GM21737 (cell line): ENCODE measurements around the gene F3.
"Not testable (repeated sequence)": the region's sequence is repeated elsewhere in the genome, so short reads cannot be mapped to it uniquely, and the experiment has no call there.

Source experiments
- ATAC-seq: cut with Tn5 transposase; IDR thresholded peaks from one replicate; pipeline ENCODE4 v1.9.1; 2021; ENCODE audit warnings: mild to moderate bottlenecking, moderate library complexity; ENCODE audit not compliant: unreplicated experiment

F3 gene

GRCh38 chr1:94541246-94542087 is at the start of gene F3:
Gene F3, minus strand, starts transcription at chr1:94541759. Its CDS starts 123 bp downstream, at chr1:94541636.
- peak; percentile 77 for ATAC-seq

GRCh38 chr1:94590203-94591137 is 48.9 kb upstream of the F3 start:
- no peak for ATAC-seq

GRCh38 chr1:94589728-94590127 is 48.2 kb upstream of the F3 start:
- no peak for ATAC-seq

GRCh38 chr1:94582565-94582964 is 41.0 kb upstream of the F3 start:
- ATAC-seq: no peak

- no peak for ATAC-seq
Measured at GRCh38 chr1:94580367-94581115, 39.0 kb upstream of the F3 start.

GRCh38 chr1:94579876-94580294 is 38.3 kb upstream of the F3 start:
- ATAC-seq: no peak

- ATAC-seq: no peak
Measured at GRCh38 chr1:94578856-94579255, 37.3 kb upstream of the F3 start.

GRCh38 chr1:94573917-94574316 is 32.4 kb upstream of the F3 start:
- not testable (repeated sequence) for ATAC-seq

GRCh38 chr1:94572780-94573179 is 31.2 kb upstream of the F3 start:
- no peak for ATAC-seq

- ATAC-seq: not testable (repeated sequence)
Measured at GRCh38 chr1:94570965-94571364, 29.4 kb upstream of the F3 start.

GRCh38 chr1:94568806-94569205 is 27.2 kb upstream of the F3 start:
- not testable (repeated sequence) for ATAC-seq

- ATAC-seq: not testable (repeated sequence)
Measured at GRCh38 chr1:94567975-94568607, 26.5 kb upstream of the F3 start.

- not testable (repeated sequence) for ATAC-seq
Measured at GRCh38 chr1:94566436-94566835, 24.9 kb upstream of the F3 start.

GRCh38 chr1:94565901-94566300 is 24.3 kb upstream of the F3 start:
- no peak for ATAC-seq

GRCh38 chr1:94562519-94563260 is 21.1 kb upstream of the F3 start:
- no peak for ATAC-seq

- no peak for ATAC-seq
Measured at GRCh38 chr1:94560333-94560732, 18.8 kb upstream of the F3 start.

- ATAC-seq: no peak
Measured at GRCh38 chr1:94559921-94560320, 18.4 kb upstream of the F3 start.

GRCh38 chr1:94555091-94555490 is 13.5 kb upstream of the F3 start:
- ATAC-seq: no peak

- no peak for ATAC-seq
Measured at GRCh38 chr1:94554580-94554979, 13.0 kb upstream of the F3 start.

- no peak for ATAC-seq
Measured at GRCh38 chr1:94553931-94554330, 12.4 kb upstream of the F3 start.
